H1 (cell line): ENCODE results near the gene RBCK1. TPM values are rescaled to one million over a fixed set of nuclear protein-coding genes. Genes with fewer than 3 reads are reported as not detected.
A peak's percentile ranks its signal among the peaks of the same experiment; 100 is the strongest.

ENCODE experiments used
- CTCF ChIA-PET: fragments of 300-600 bp; sonication (Branson Sonifier 250); formaldehyde crosslinking; loops from one replicate; lab custom pipeline; 2021; ENCODE audit not compliant: partially characterized antibody; lab: Charles Lee
- POLR2A ChIA-PET: fragments of 300-600 bp; sonication (Branson Sonifier 250); formaldehyde crosslinking; loops from one replicate; lab custom pipeline; 2021; ENCODE audit warnings: inconsistent platforms; ENCODE audit not compliant: partially characterized antibody; lab: Charles Lee
- DNase-seq, 2 experiments: peaks; one replicate each; pipeline versions ENCODE4 v3.0.0 to v3.0.0-alpha.2; 2010 to 2022; ENCODE audit warnings: low spot score in 2 of 2, low read depth in 1 of 2, mixed read lengths in 1 of 2
- FAIRE-seq: peaks from 2 replicates; lab custom pipeline; 2011; peaks lifted over from hg19 to GRCh38; lab: Jason Lieb, UNC
- H2AFZ ChIP-seq: 2 replicates; pipeline ENCODE4 v1.8.1; 2012; ENCODE audit warnings: low read length, inconsistent platforms
- H2AK5ac ChIP-seq: 2 replicates; pipeline ENCODE4 v1.6.1; 2013; ENCODE audit warnings: low read depth, low read length
- H2BK120ac ChIP-seq: replicated peaks from 2 replicates; pipeline ENCODE3; 2013; ENCODE audit warnings: low read depth, low read length, inconsistent platforms
- H2BK12ac ChIP-seq: 2 replicates; pipeline ENCODE4 v1.6.1; 2013; ENCODE audit warnings: low read depth, low read length
- H2BK15ac ChIP-seq: 2 replicates; pipeline ENCODE4 v1.6.1; 2013; ENCODE audit warnings: low read length
- H2BK20ac ChIP-seq: 2 replicates; pipeline ENCODE4 v1.6.1; 2013; ENCODE audit warnings: low read length
- H2BK5ac ChIP-seq: 2 replicates; pipeline ENCODE4 v1.6.1; 2013; ENCODE audit warnings: low read depth, low read length
- H3K14ac ChIP-seq: 2 replicates; pipeline ENCODE4 v1.6.1; 2013; ENCODE audit warnings: inconsistent platforms; ENCODE audit not compliant: insufficient read length
- H3K18ac ChIP-seq: 2 replicates; pipeline ENCODE4 v1.6.1; 2013; ENCODE audit warnings: low read length; ENCODE audit errors: extremely low read depth
- H3K23ac ChIP-seq: 2 replicates; pipeline ENCODE4 v1.6.1; 2013; ENCODE audit warnings: inconsistent platforms; ENCODE audit not compliant: insufficient read length
- H3K23me2 ChIP-seq: 2 replicates; pipeline ENCODE4 v1.6.1; 2013; ENCODE audit warnings: low read depth, low read length
- H3K27ac ChIP-seq: 2 replicates; pipeline ENCODE4 v1.6.1; 2011; ENCODE audit warnings: low read depth, low read length, inconsistent platforms
- H3K27me3 ChIP-seq, 4 experiments: replicated peaks in 1 of 4; 1 replicate in 1 of 4; 2 replicates in 3 of 4; pipeline versions ENCODE4 v1.6.1 to v1.8.1; 2011 to 2013; ENCODE audit warnings: low read length in 3 of 4, mild to moderate bottlenecking in 3 of 4, inconsistent platforms in 2 of 4, mixed read lengths in 2 of 4, moderate library complexity in 1 of 4; ENCODE audit not compliant: control insufficient read depth in 3 of 4, insufficient read depth in 3 of 4; ENCODE audit errors: extremely low read depth in 1 of 4
- H3K36me3 ChIP-seq, 4 experiments: 2 replicates each; pipeline versions ENCODE4 v1.6.1 to v1.8.1; 2011 to 2013; ENCODE audit warnings: mild to moderate bottlenecking in 4 of 4, low read length in 3 of 4, moderate library complexity in 2 of 4, control low read depth in 1 of 4, inconsistent platforms in 1 of 4; ENCODE audit not compliant: insufficient read depth in 4 of 4, control insufficient read depth in 2 of 4
- H3K4ac ChIP-seq: replicated peaks from 2 replicates; pipeline ENCODE3; 2013; ENCODE audit warnings: low read length, low read depth, mixed read lengths, inconsistent platforms; ENCODE audit not compliant: insufficient read length
- H3K4me1 ChIP-seq, 4 experiments: replicated peaks in 1 of 4; 1 replicate in 1 of 4; 2 replicates in 3 of 4; pipeline versions ENCODE4 v1.6.1 to v1.8.1; 2011 to 2013; ENCODE audit warnings: low read length in 3 of 4, inconsistent platforms in 2 of 4, mixed read lengths in 1 of 4; ENCODE audit not compliant: insufficient read depth in 4 of 4, control insufficient read depth in 3 of 4
- H3K4me2 ChIP-seq, 2 experiments: 2 replicates each; pipeline versions ENCODE4 v1.6.1 to v1.8.1; 2011 to 2013; ENCODE audit warnings: low read depth in 2 of 2, low read length in 2 of 2, control low read depth in 1 of 2, inconsistent platforms in 1 of 2, mild to moderate bottlenecking in 1 of 2; ENCODE audit not compliant: insufficient read depth in 1 of 2
- H3K4me3 ChIP-seq, 4 experiments: fragments of 200-600, 300-600 bp in 1 of 4; sonication (generic), shearing (Covaris generic), sonication (Bioruptor Twin) in 1 of 4; 2 replicates each; pipeline versions ENCODE4 v1.5.1 to v1.8.1; 2011 to 2016; ENCODE audit warnings: low read length in 4 of 4, low read depth in 3 of 4, control low read depth in 2 of 4, inconsistent platforms in 2 of 4, mild to moderate bottlenecking in 2 of 4, mixed read lengths in 1 of 4, moderate library complexity in 1 of 4; ENCODE audit not compliant: insufficient read depth in 2 of 4; ENCODE audit errors: extremely low read depth in 1 of 4
- H3K56ac ChIP-seq: replicated peaks from 2 replicates; pipeline ENCODE3; 2013; ENCODE audit warnings: low read depth, mild to moderate bottlenecking, mixed read lengths, low read length, inconsistent platforms; ENCODE audit not compliant: insufficient read length
- H3K79me1 ChIP-seq: 2 replicates; pipeline ENCODE4 v1.6.1; 2013; ENCODE audit warnings: low read depth, low read length, control low read depth
- H3K79me2 ChIP-seq, 2 experiments: 2 replicates each; pipeline versions ENCODE4 v1.6.1 to v1.8.1; 2012 to 2013; ENCODE audit warnings: low read length in 2 of 2, mild to moderate bottlenecking in 2 of 2, inconsistent platforms in 1 of 2; ENCODE audit not compliant: insufficient read depth in 2 of 2, control insufficient read depth in 1 of 2
- H3K9ac ChIP-seq, 4 experiments: replicated peaks in 1 of 4; 1 replicate in 1 of 4; 2 replicates in 3 of 4; pipeline versions ENCODE4 v1.6.1 to v1.8.1; 2011 to 2013; ENCODE audit warnings: low read depth in 3 of 4, low read length in 3 of 4, control low read depth in 2 of 4, mild to moderate bottlenecking in 2 of 4, moderate library complexity in 2 of 4, inconsistent platforms in 1 of 4; ENCODE audit errors: extremely low read depth in 1 of 4
- H3K9me3 ChIP-seq, 2 experiments: 2 replicates each; pipeline versions ENCODE4 v1.6.1 to v1.8.1; 2012 to 2013; ENCODE audit warnings: mild to moderate bottlenecking in 2 of 2, moderate library complexity in 2 of 2, control low read depth in 1 of 2, inconsistent platforms in 1 of 2, low read depth in 1 of 2, low read length in 1 of 2, mixed read lengths in 1 of 2; ENCODE audit not compliant: insufficient read depth in 2 of 2
- H4K20me1 ChIP-seq, 2 experiments: replicated peaks in 1 of 2; 2 replicates each; pipeline versions ENCODE3 to v1.8.1; 2011 to 2013; ENCODE audit warnings: inconsistent platforms in 2 of 2, low read length in 2 of 2, mild to moderate bottlenecking in 1 of 2; ENCODE audit not compliant: insufficient read depth in 2 of 2, control insufficient read depth in 1 of 2
- H4K5ac ChIP-seq: 2 replicates; pipeline ENCODE4 v1.6.1; 2013; ENCODE audit warnings: low read length, low read depth, mixed read lengths, inconsistent platforms; ENCODE audit not compliant: insufficient read length
- H4K8ac ChIP-seq: 2 replicates; pipeline ENCODE4 v1.8.0; 2013; ENCODE audit warnings: mild to moderate bottlenecking, moderate library complexity, low read length, inconsistent platforms; ENCODE audit not compliant: insufficient read depth; ENCODE audit errors: extremely low read depth
- H4K91ac ChIP-seq: replicated peaks from 2 replicates; pipeline ENCODE3; 2013; ENCODE audit warnings: low read length, mixed read lengths, inconsistent platforms; ENCODE audit not compliant: insufficient read length
- BRCA1 ChIP-seq: IDR thresholded peaks from 2 replicates; pipeline ENCODE4 v1.6.1; 2012; ENCODE audit warnings: low read depth, low read length, improper control_type of control experiment
- CREB1 ChIP-seq: IDR thresholded peaks from 2 replicates; pipeline ENCODE4 v1.6.1; 2012; ENCODE audit warnings: inconsistent platforms
- E2F6 ChIP-seq: IDR thresholded peaks from 2 replicates; pipeline ENCODE4 v1.6.1; 2012; ENCODE audit warnings: inconsistent platforms
- KDM5A ChIP-seq: fragments of 200-600 bp; IDR thresholded peaks from 2 replicates; pipeline ENCODE4 v1.7.1; 2012; ENCODE audit warnings: mild to moderate bottlenecking, low read length, inconsistent platforms, mixed read lengths
- RBBP5 ChIP-seq: IDR thresholded peaks from 2 replicates; pipeline ENCODE4 v1.7.1; 2012; ENCODE audit warnings: low read depth, mild to moderate bottlenecking, inconsistent platforms, low read length, moderate library complexity, borderline replicate concordance
- RFX5 ChIP-seq: IDR thresholded peaks from 2 replicates; pipeline ENCODE4 v1.6.1; 2011; ENCODE audit warnings: low read depth, low read length, improper control_type of control experiment, borderline replicate concordance
- SIX5 ChIP-seq: IDR thresholded peaks from 2 replicates; pipeline ENCODE4 v1.6.1; 2011; ENCODE audit warnings: mild to moderate bottlenecking, low read depth, low read length
- WGBS, 2 experiments: shearing (Covaris generic) in 1 of 2; methylation state at CpG; one replicate each; pipeline versions ENCODE4 v1.1.6 to v1.1.7; 2013 to 2015; ENCODE audit warnings: low lambda C conversion rate in 2 of 2, mixed read lengths in 2 of 2, inconsistent platforms in 1 of 2, low coverage in 1 of 2, missing lambda C conversion rate in 1 of 2; ENCODE audit not compliant: insufficient replicate concordance in 2 of 2, insufficient coverage in 1 of 2, insufficient read length in 1 of 2; ENCODE audit errors: extremely low coverage in 1 of 2, missing lambda C conversion rate in 1 of 2; 5-methylcytosine and 5-hydroxymethylcytosine counted together
- polyA plus RNA-seq, 7 experiments: library from polyadenylated mRNA; depleted of rRNA in 3 of 7; stranded (reverse) in 5 of 7; unstranded in 2 of 7; fragments of >200 nt in 5 of 7; fragments of 200-250 nt in 2 of 7; gene quantifications; 1 replicate in 5 of 7; 2 replicates in 1 of 7; 4 replicates in 1 of 7; pipeline versions ENCODE4 v1.2.1 to v1.2.3, GENCODE V29; 2011 to 2013; ENCODE audit warnings: missing spikeins in 2 of 7, mixed read lengths in 2 of 7
- total RNA-seq: library from RNA; stranded (reverse); fragmentation: NEBNext Ultra II Directional; extraction: Animal tissue kit (Norgen Biotek cat#: 25700); gene quantifications from 2 replicates; pipeline ENCODE4 v1.2.1, GENCODE V29; 2021

The RBCK1 gene
- total and polyA plus RNA-seq, 2 of the 8 experiments (the other 6 are each of a cell fraction or from before 2014, with no cell fraction given): 43.1 to 54.7 TPM

- Histone ChIP-seq H3K79me2 (peaks cover 0 to 25% of the 10 kb centered on the region in 2 experiments; a peak in 2 of 4 replicates), H3K4me3 (peak overlapping the region; percentile 65 to 99 (median 72); a peak in 7 of 8 replicates), H3K14ac (no peak overlapping the region), H4K91ac (no peak overlapping the region), H4K8ac (no peak overlapping the region), H3K4ac (no peak overlapping the region), H2BK5ac (peak overlapping the region; percentile 91; the same call in 1 of the 2 replicates), H2BK12ac (peak overlapping the region; percentile 39; the same call in 1 of the 2 replicates), H3K9me3 (peaks cover 0 to 5% of the 10 kb centered on the region in 2 experiments; a peak in 3 of 4 replicates), H3K27ac (no peak overlapping the region), H3K4me1 (peaks cover 0 to 10% (median 6%) of the 10 kb centered on the region in 4 experiments; a peak in 5 of 7 replicates), H3K36me3 (peaks cover 0 to 16% (median 5%) of the 10 kb centered on the region in 4 experiments; a peak in 6 of 8 replicates), H2BK20ac (no peak overlapping the region), H3K23me2 (peaks cover 13% of the 10 kb centered on the region), H2AK5ac (no peak overlapping the region), H2BK120ac (no peak overlapping the region), H3K4me2 (peak overlapping the region; percentile 45 to 83), H3K18ac (0 out of 2 replicates have a peak overlapping the region, but pooled peaks have one; percentile 81), H4K5ac (no peak overlapping the region), H3K27me3 (no peaks in the 10 kb centered on the region), H3K9ac (peak overlapping the region in 1 of 4 experiments; percentile 35; a peak in 3 of 7 replicates), H3K79me1 (peaks cover 12% of the 10 kb centered on the region), H2BK15ac (no peak overlapping the region; the same call in 1 of the 2 replicates), H4K20me1 (peaks cover 0 to 4% of the 10 kb centered on the region in 2 experiments), H3K56ac (no peak overlapping the region)
- ChIA-PET CTCF (interaction anchor here (0.6 to 2.6 kb wide), 11 partner anchors 8 to 254 kb away, joined by 3 to 11 read pairs (median 4); partner anchors contain the start of gene TRIB3), POLR2A (interaction anchor here (0.9 to 2.6 kb wide), 17 partner anchors 8 to 344 kb away, joined by 3 to 31 read pairs (median 4); partner anchors contain the start of genes CSNK2A1, NRSN2, SOX12 and TRIB3)
- WGBS, 2 experiments: 77% methylated on average over 9 of the region's 9 CpGs; no CpG with 5 or more reads in 1 of the 2 experiments
- no peak for DNase-seq
- TF ChIP-seq KDM5A (no peak), E2F6 (no peak), SIX5 (no peak), BRCA1 (no peak), RFX5 (no peak), RBBP5 (no peak), CREB1 (no peak)
- TF ChIP-seq, all 59 proteins: peak for 0
- peak overlapping the region; percentile 36; the same call in 1 of the 2 replicates for H2AFZ ChIP-seq
- no peak for FAIRE-seq
- no peak overlapping the region for H3K23ac ChIP-seq
Measured at GRCh38 chr20:406200-407132, 1.6 kb upstream of the RBCK1 start.
